Neural progenitor cell (in vitro differentiated cells): ENCODE results near the gene CDH3. TPM values are rescaled to one million over a fixed set of nuclear protein-coding genes. Genes with fewer than 3 reads are reported as not detected.
A peak's percentile ranks its signal among the peaks of the same experiment; 100 is the strongest.

ENCODE experiments used
- DNase-seq: peaks from one replicate; pipeline ENCODE4 v3.0.0-alpha.2; 2016; ENCODE audit warnings: low spot score
- H2AFZ ChIP-seq: fragments of 200-600 bp; sonication (generic); replicated peaks from 2 replicates; pipeline ENCODE4 v1.6.1; 2016; ENCODE audit warnings: antibody characterized with exemption
- H3F3A ChIP-seq: fragments of 200-600 bp; sonication (generic); 2 replicates; pipeline ENCODE4 v1.6.1; 2016; ENCODE audit warnings: antibody characterized with exemption, low read depth
- H3K27ac ChIP-seq: fragments of 200-600 bp; sonication (generic); 2 replicates; pipeline ENCODE4 v1.5.1; 2016; ENCODE audit warnings: mild to moderate bottlenecking
- H3K27me3 ChIP-seq: fragments of 200-600 bp; sonication (generic); 2 replicates; pipeline ENCODE4 v1.6.1; 2016; ENCODE audit warnings: mild to moderate bottlenecking, moderate library complexity
- H3K36me3 ChIP-seq: fragments of 200-600 bp; sonication (generic); 2 replicates; pipeline ENCODE4 v1.5.1; 2016
- H3K4me1 ChIP-seq: fragments of 200-600 bp; sonication (generic); 2 replicates; pipeline ENCODE4 v1.6.1; 2016; ENCODE audit warnings: mixed run types
- H3K4me2 ChIP-seq: fragments of 200-600 bp; sonication (generic); 2 replicates; pipeline ENCODE4 v1.6.1; 2016
- H3K4me3 ChIP-seq: fragments of 200-600 bp; sonication (generic); 2 replicates; pipeline ENCODE4 v1.5.1; 2016
- H3K79me2 ChIP-seq: fragments of 200-600 bp; sonication (generic); 2 replicates; pipeline ENCODE4 v1.6.1; 2016; ENCODE audit warnings: low read depth
- H3K9ac ChIP-seq: fragments of 200-600 bp; sonication (generic); 2 replicates; pipeline ENCODE4 v1.6.1; 2016
- H3K9me3 ChIP-seq: fragments of 200-600 bp; sonication (generic); 2 replicates; pipeline ENCODE4 v1.5.1; 2016; ENCODE audit warnings: low read depth
- H4K20me1 ChIP-seq: fragments of 200-600 bp; sonication (generic); 2 replicates; pipeline ENCODE4 v1.6.1; 2016; ENCODE audit warnings: low read depth
- H3K27ac Mint-ChIP-seq: 3 replicates; pipeline ENCODE4 v1.8.0; 2021; ENCODE audit warnings: mixed read lengths
- H3K27me3 Mint-ChIP-seq: 2 replicates; pipeline ENCODE4 v1.8.0; 2022; ENCODE audit warnings: low read depth, mild to moderate bottlenecking, inconsistent platforms, moderate library complexity, mixed read lengths; ENCODE audit not compliant: insufficient read depth
- H3K36me3 Mint-ChIP-seq: 3 replicates; pipeline ENCODE4 v1.8.0; 2021; ENCODE audit warnings: mixed read lengths
- H3K4me1 Mint-ChIP-seq: 3 replicates; pipeline ENCODE4 v1.8.0; 2021; ENCODE audit warnings: mixed read lengths
- H3K4me3 Mint-ChIP-seq: 3 replicates; pipeline ENCODE4 v1.8.0; 2021; ENCODE audit warnings: mild to moderate bottlenecking, moderate library complexity, mixed read lengths
- H3K9me3 Mint-ChIP-seq: 3 replicates; pipeline ENCODE4 v1.8.0; 2020; ENCODE audit warnings: mixed read lengths
- CTCF ChIP-seq: fragments of 200-600 bp; sonication (generic); IDR thresholded peaks from 2 replicates; pipeline ENCODE4 v1.5.1; 2017; ENCODE audit warnings: antibody characterized with exemption, mild to moderate bottlenecking
- EZH2 ChIP-seq: fragments of 200-600 bp; sonication (generic); IDR thresholded peaks from 2 replicates; pipeline ENCODE4 v1.6.1; 2017; ENCODE audit warnings: antibody characterized with exemption, mild to moderate bottlenecking, moderate library complexity
- EZH2phosphoT487 ChIP-seq: fragments of 200-600 bp; sonication (generic); IDR thresholded peaks from 2 replicates; pipeline ENCODE4 v1.6.1; 2017; ENCODE audit warnings: antibody characterized with exemption
- total RNA-seq: library from RNA; depleted of rRNA; stranded (reverse); fragments of >200 nt; gene quantifications from 2 replicates; pipeline ENCODE4 v1.2.3, GENCODE V29; 2015; ENCODE audit warnings: low replicate concordance

The CDH3 gene
- total RNA-seq, result 3.9 and 11.0 TPM in 2 replicates

DNA sequence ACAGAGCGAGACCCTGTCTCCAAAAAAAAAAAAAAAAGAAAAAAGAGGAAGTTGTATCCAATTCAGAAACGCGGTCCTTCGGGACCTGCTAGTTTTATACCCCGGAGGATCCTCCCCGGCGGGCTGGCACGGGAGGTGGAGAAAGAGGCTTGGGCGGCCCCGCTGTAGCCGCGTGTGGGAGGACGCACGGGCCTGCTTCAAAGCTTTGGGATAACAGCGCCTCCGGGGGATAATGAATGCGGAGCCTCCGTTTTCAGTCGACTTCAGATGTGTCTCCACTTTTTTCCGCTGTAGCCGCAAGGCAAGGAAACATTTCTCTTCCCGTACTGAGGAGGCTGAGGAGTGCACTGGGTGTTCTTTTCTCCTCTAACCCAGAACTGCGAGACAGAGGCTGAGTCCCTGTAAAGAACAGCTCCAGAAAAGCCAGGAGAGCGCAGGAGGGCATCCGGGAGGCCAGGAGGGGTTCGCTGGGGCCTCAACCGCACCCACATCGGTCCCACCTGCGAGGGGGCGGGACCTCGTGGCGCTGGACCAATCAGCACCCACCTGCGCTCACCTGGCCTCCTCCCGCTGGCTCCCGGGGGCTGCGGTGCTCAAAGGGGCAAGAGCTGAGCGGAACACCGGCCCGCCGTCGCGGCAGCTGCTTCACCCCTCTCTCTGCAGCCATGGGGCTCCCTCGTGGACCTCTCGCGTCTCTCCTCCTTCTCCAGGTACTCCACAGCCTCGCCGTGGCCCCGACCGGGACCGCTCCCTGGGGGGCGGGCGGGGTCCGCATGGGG lies at the start of gene CDH3:
TSS of gene CDH3 (plus strand) at position 596 of the 779 bp plus-strand sequence. CDS start at position 666, 70 bp downstream.
- Histone ChIP-seq H3K9ac (no peak within 1 kb of the TSS), H3K4me2 (peak within 1 kb of the TSS; percentile 96), H2AFZ (peak within 1 kb of the TSS; percentile 72), H3K4me3 (peak within 1 kb of the TSS; percentile 60), H3K4me1 (peaks cover 31% of the 10 kb centered on the region), H4K20me1 (peaks cover 11% of the 10 kb centered on the region), H3K27me3 (peaks cover 44% of the 10 kb centered on the region), H3K36me3 (no peaks in the 10 kb centered on the region), H3K9me3 (no peaks in the 10 kb centered on the region), H3F3A (peaks cover 50% of the 10 kb centered on the region), H3K27ac (no peak within 1 kb of the TSS), H3K79me2 (peaks cover 14% of the 10 kb centered on the region)
- peak; percentile 17 for TF ChIP-seq CTCF
- peak; percentile 24 for TF ChIP-seq EZH2phosphoT487
- TF ChIP-seq EZH2, result peak; percentile 45
- Mint-ChIP-seq H3K4me1 (peaks cover 27% of the 10 kb centered on the region), H3K9me3 (no peaks in the 10 kb centered on the region), H3K27ac (no peak within 1 kb of the TSS), H3K36me3 (no peaks in the 10 kb centered on the region), H3K4me3 (peak within 1 kb of the TSS; percentile 83), H3K27me3 (peaks cover 25% of the 10 kb centered on the region)
- DNase-seq, result peak; percentile 78

GRCh38 chr16:68596266-68596665 lies 48.8 kb upstream of the CDH3 start:
- H3K9me3 ChIP-seq, result no peaks in the 10 kb centered on the region
- no peaks in the 10 kb centered on the region for H3K79me2 ChIP-seq
- no peak overlapping the region for H3K9ac ChIP-seq
- H3K27ac ChIP-seq, result no peak overlapping the region
- no peak overlapping the region for H3K4me3 Mint-ChIP-seq
- peaks cover 25% of the 10 kb centered on the region for H3K9me3 Mint-ChIP-seq
- no peaks in the 10 kb centered on the region for H3K4me1 Mint-ChIP-seq
- no peak overlapping the region for H2AFZ ChIP-seq
- no peak for DNase-seq
- H3K36me3 ChIP-seq, result no peaks in the 10 kb centered on the region
- H3K27ac Mint-ChIP-seq, result no peak overlapping the region
- no peaks in the 10 kb centered on the region for H3K27me3 Mint-ChIP-seq
- TF ChIP-seq CTCF (no peak), EZH2 (no peak), EZH2phosphoT487 (no peak)
- H4K20me1 ChIP-seq, result no peaks in the 10 kb centered on the region
- H3F3A ChIP-seq, result no peaks in the 10 kb centered on the region
- H3K36me3 Mint-ChIP-seq, result peaks cover 7% of the 10 kb centered on the region
- H3K4me1 ChIP-seq, result no peaks in the 10 kb centered on the region
- no peak overlapping the region for H3K4me3 ChIP-seq
- H3K27me3 ChIP-seq, result no peaks in the 10 kb centered on the region
- H3K4me2 ChIP-seq, result no peak overlapping the region

DNA sequence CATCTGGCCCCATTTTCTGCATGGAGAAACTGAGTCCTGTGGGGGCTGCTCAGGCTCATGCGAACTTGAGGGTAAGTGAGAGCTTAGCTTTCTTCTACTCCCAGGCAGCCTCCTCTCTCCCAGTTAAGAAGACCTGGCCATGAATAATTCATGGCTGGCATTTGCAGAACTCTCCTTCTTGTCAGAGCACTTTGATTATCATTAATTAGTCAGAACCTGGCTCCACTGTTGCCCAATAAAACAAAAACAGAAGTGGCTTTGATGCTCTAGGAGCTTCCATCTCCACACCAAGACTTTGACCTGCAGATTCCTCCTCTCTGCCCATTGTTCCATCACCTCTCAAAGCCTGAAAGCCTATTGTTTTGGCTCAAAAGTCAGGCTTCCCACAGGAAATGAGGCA lies 45.5 kb upstream of the CDH3 start:
- H3K27me3 ChIP-seq, result no peaks in the 10 kb centered on the region
- DNase-seq, result no peak

More for the DNA sequence above, 45.5 kb upstream of the CDH3 start:
- H3F3A ChIP-seq, result no peaks in the 10 kb centered on the region
- no peak overlapping the region for H3K4me2 ChIP-seq
- H3K4me3 ChIP-seq, result no peak overlapping the region
- no peak overlapping the region for H3K9ac ChIP-seq
- H3K36me3 ChIP-seq, result no peaks in the 10 kb centered on the region
- H3K27ac ChIP-seq, result no peak overlapping the region
- no peak for TF ChIP-seq EZH2
- no peak for TF ChIP-seq CTCF
- no peak for TF ChIP-seq EZH2phosphoT487
- H3K4me1 ChIP-seq, result no peaks in the 10 kb centered on the region
- Mint-ChIP-seq H3K36me3 (no peaks in the 10 kb centered on the region), H3K4me3 (no peak overlapping the region), H3K9me3 (no peaks in the 10 kb centered on the region), H3K27me3 (no peaks in the 10 kb centered on the region), H3K4me1 (no peaks in the 10 kb centered on the region), H3K27ac (no peak overlapping the region)
- H3K79me2 ChIP-seq, result no peaks in the 10 kb centered on the region
- H2AFZ ChIP-seq, result no peak overlapping the region
- no peaks in the 10 kb centered on the region for H4K20me1 ChIP-seq
- H3K9me3 ChIP-seq, result no peaks in the 10 kb centered on the region
